Activated CD8-positive, alpha-beta memory T cell treated with anti-CD3 and anti-CD28 coated beads, Interleukin-2, amount 50 U/mL, for 1 hour (primary cell): ENCODE data around the gene HIBADH.

Experiments used
- DNase-seq: peaks from one replicate; pipeline ENCODE4 v3.0.0-alpha.2; 2020; ENCODE audit errors: extremely low read depth

Gene HIBADH

DNA sequence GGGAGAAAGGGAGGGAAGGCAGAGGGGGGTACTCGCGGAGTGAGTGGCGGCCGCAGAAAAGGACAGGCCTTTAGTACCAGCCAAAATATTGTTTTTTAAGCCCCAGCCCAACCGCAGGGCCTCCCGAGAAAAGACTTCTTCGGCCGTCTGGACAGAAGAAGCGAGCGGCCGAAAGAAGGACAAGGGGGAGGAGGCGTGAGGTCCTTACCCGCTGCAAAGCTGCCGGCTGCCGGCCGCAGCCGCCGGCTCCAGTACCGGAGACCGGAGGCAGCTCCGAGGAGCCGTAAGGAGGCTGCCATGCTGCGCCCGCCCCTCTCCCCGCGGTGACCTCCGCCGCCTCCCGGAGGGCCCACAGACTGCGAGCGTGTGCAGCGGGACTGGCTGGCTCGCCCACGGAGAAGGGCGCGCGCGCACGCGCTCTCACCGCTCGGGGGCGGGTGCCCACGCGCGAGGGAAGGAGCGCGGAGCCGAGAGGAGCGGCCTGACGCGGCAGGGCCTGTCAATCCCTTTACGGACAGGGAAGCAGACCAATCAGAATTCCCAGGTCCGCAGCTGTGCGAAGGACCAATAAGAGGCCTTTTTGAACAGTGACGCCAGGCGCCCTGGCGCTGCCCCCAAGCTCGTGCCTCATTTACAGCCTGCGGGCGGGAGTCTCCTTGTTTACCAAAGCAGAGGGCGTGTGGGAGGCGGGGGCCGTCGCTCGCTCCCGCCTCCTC is at the start of gene HIBADH:
TSS of gene HIBADH (minus strand) at position 394 of the 716 bp plus-strand sequence. CDS start at position 299, 95 bp downstream.
- DNase-seq = peak; percentile 90

DNA sequence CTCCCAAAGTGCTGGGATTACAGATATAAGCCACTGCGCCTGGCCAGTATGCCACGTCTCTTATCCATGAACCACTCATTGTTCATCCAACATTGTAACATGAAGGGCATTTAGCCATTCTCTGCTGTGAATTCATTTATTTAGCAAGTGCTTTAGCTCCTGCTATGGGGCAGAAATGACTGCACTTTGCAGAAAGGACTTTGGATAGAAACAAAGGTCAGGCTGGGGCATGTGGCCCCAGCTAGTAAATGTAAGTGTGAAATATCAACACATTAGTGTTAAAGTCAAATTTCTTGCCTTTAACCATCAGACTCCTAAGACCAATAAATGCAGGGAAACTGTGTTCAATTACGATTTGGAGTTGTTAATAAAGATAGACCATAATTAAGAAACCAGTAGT is 49.5 kb upstream of the HIBADH start:
- DNase-seq = no peak

DNA sequence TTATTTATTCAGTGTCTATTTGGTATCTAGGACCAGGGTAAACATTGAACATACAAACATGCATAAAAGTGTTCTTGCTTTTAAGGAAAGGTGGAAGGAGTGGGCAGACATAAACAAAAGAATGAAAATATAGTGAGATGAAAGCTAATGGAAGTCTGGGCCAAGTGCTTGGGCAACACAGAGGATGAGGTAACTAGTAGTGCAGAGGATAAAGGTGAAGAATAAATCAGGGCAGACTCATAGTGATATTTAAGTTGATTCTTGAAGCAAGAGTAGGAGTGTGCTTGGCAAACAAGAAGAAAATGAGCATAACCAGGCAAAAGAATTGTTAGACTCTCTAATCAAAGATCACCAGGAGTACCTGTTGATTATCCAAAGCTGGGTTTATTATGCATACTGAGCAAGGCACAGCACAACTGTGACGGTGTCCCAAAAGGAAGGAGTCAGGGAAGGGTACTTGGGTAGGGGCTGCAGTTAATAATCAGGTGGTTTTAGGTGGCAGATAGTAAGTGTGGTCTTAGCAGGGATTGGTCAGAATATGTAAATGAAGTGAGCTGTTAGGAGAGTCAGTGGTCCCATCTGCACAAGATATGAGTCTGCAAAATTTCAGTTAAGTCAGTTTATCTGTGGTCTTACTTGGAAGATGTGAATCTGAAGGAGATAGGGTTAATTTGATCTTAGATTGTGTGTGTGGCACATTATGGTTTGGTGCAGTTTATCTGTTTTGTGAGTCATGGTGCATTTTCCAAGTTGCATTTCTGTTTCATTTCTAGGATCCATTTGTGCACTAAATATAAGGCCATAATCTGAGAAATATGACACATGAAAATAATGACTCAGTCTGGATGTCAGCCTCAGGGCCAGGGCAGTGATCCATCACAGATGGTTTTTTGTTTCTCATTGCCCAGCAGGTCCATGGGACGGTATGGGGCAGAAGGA is 46.7 kb upstream of the HIBADH start:
- no peak for DNase-seq

DNA sequence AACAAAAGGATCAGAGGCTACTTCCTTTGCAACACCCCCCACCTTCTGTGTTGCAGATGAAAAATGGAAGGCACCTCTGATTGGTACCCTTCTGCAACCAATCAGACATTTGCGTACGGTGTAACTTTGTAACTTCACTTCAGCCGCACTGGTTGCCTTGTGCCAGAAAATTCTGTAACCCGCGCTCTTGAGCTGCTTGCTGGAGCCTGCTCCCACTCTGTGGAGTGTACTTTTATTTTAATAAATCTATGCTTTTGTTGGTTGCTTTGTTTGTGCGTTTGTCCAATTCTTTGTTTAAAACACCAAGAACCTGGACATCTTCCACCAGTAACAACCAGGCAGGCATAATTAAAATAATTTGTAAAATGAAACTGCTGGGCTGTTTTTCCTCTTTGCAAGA is 45.8 kb upstream of the HIBADH start:
- DNase-seq = no peak

DNA sequence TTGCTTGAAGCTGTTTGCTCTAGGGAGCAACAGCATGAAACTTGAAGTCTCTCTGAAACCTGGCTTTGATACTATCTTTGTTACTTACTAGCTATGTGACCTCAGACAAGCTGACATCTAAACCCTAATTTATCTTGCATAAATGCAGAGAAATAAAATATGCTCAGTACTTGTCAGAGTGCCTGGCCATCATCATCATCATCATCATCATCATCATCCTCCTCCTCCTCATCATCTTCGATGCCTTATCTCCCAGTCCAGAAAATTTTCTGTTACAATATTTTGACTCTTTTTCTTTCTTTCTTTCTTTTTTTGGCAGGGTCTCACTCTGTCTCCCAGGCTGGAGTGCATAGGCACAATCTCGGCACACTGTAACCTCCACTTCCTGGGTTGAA is 42.5 kb upstream of the HIBADH start:
- DNase-seq = no peak

DNA sequence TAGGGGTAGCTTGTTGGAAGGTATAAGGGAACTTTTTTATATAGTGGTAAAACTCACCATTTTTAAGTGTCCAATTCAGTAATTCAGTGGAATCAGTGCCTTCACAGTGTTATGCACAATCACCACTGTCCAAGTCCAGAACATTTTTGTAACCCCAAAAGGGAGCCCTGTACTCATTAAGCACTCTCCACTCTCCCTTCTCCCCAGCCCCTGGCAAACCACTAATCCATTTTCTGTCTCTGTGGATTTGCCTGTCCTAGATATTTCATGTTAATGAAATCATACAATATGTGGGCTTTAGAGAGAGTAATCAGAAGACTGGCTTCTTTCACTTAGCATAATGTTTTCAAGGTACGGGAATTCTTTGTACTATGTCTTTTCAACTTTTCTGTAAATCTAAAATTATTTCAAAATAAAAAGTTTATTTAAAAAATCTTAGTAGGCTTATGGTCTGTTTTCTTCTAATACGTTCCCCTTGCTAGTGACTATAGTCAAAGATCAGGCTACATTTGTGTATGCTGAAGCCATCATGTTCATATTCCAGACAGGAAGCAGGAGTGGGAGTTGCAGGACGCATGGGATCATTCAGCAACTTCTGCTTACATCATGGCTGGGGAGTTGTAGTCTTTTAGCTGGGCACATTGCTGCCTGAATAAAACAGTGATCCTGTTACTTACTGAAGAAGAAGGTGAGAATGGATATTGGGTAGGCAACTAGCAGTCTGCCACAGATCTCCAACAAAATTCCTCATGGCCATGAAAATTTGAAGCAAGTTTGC is 41.9 kb upstream of the HIBADH start:
- no peak for DNase-seq

DNA sequence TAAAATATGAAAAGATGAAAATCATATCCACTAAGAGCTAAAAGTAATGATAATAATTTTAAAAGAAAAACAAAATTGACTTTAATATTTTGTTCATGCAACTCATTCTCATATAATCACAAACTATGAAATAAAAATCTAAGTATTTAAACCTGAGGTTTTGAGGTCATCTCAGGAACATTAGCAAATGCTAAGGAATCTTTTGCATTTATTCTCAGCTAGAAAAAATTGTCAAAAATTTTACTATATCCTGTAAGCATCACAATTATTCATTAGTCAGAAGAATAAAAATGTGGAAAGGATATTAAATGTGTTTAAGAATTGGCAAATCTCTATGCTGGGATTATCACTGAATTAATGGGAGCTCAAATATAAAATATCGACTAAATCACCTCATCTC is 40.5 kb upstream of the HIBADH start:
- DNase-seq = no peak

DNA sequence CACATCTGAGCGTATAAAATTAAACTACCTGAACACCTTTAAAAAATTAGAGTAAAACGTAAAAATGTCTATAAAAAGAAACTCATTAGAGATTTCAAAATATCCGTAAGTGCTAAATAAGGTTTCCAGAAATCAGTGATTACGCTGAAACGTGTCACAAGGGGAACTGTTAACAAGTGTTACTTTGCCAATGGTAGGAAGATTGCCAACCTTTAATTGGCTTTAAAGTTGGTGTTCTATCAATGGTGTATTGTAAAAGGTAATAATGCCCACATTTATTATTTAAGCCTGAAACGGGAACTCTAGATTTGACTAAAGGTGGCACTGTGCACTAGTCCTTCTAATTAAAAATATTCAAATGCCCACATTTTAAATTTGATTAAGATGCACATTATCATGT is 37.8 kb upstream of the HIBADH start:
- DNase-seq = no peak

DNA sequence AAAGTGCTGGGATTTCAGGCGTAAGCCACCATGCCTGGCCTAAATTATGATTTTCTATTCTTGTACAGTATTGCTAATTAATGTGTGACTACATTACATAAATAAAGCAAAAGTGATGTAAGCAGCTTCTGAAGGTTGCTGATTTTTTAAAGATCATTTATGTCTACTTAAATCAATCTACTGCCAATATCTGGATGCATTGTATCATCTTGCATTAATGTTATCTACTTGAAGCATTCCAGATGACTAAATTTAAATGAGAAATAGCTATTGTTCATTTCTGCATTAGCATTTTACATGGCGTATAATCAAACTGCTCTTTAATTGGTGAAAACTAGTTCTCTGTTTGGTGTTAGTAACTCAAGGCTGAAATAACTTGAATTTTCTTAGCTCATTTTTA is 37.1 kb upstream of the HIBADH start:
- DNase-seq = no peak

DNA sequence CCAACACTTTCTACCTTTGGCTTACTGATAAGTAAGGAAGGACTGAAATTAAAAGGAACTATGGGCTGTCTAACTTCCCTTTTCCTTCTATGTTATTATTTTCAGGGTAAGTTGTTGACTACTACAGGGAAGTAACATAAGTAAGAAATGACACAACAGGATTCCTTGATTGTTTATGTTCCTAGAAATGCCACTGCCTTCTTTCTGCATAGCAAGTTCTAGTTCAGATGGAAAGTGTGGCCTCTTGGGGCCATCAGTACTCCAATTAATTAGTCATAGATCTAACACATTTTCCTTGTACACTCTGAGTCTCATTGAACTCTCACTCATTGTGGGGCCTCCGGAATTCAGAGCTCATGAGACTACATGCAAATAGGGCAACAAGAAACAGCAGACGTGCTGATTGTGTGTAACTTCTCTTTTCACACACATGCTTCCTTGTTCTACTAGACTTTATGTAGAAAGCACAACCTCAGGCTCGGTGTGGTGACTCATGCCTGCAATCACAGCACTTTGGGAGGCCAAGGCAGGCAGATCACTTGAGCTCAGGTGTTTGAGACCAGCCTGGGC is 35.3 kb upstream of the HIBADH start:
- DNase-seq = no peak

DNA sequence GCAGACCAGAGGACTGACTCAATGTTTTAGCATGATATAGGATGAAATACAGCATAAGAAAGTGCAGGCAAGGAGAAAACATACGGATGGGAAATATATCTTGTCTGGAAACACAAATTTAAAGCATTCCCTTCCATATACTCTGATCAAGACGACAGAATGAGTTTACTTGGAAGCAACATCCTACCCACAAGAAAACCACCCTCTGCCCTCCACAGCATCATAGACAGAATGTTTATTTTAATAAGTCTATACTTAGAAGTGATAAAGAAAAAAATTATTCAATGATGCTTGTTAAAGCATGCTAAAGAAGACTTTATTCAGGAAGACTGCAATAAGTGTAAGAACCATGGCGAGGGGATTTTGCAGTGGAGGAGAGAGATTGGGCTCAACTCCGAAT is 32.4 kb upstream of the HIBADH start:
- no peak for DNase-seq

DNA sequence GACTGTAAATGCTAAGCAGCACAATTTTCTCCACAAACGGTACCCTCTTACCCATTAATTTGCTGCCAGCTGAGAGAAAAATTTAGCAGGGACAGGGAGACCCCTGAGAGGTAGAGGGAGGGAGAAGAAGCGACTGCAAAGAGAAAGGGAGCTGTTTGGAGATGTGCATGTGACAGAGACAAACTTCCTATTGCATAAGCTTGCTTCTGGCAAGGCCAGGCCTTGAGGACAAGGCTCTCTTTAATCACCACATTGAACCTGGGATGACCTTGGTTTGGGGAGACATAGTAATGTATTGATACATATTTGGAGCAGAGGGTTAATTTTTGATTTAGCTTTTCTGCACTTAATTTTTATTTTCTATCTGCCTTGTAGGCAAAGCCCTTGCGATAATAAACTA is 31.1 kb upstream of the HIBADH start:
- DNase-seq = no peak

DNA sequence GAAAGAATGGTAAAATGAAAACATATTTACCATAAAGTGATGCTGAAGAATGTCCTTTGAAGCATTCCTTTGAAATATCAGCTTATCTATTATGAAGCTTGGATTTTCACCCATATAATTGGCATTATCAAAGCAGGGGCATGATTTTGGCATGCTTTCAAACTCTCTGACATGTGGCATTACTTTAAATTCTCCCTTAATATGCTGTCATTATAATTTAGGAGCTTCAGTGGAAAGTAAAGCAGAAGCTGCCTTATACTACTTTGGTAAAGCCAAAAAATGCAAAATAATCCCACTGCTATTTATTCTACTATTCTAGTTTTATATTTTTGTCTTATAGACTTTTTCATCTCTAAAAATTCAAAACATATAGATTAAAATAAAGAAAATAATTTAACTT is 28.0 kb upstream of the HIBADH start:
- DNase-seq = no peak

DNA sequence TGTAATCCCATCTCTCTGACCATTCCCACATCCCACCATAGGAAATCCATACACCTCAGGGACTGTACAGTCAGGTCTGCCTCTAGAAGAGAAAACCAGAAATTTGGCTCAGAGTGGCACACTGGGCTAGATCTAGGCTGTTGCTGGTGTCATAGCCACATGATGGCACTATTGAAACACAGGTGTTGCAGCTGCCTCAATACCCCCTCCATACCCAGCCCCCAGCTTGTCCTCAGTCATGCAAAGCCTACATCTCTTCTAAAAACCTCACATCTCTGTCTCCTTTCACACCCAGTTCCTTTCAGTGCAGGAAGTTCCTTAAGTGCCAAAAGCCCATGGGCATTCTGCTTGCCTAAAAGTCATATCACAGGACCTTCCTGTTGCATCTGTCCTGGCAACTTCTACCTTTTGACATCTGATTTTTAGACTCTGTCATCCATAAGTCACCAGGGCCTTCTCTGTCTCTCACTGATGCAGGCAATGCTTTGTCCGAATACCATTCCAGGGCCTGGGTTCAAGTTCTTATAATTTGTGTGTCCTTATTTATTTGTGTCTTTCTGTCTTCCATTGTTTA is 27.0 kb upstream of the HIBADH start:
- no peak for DNase-seq

DNA sequence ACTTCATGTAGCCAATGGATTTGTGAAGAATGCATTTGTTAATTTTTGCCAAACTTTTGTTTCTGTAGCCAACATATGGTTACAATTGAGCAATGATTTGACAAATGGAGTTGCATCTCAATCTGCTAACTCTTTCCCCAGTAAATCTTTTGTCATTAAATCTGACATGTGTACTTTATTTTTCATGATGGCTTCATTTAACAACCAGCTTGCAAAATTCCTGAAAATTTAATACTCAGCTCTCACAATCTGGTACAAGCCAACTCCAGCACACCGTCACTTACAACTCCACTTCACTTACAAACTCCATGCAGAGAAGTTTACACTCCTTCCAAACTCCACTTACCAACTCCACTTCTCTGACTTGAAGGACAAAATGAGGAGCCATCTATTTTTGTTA is 26.5 kb upstream of the HIBADH start:
- no peak for DNase-seq

DNA sequence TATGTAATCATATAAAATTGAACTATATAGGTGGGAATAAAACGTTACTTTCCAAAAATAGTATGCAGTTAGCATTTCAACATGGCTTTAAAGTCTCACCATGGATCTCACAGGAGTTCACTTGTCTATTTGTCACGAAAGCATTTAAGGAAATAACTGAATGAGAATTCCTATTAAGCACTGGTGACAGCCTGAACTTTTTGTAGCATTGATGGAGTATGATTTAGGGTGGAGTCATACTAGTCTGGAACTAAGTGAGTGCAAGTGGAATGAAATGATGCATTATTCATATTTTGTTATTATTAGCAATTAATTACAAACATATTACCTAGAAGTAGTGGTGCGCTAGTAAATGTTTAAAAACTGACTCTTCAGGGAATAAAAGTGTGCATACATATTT is 26.0 kb upstream of the HIBADH start:
- DNase-seq = no peak

DNA sequence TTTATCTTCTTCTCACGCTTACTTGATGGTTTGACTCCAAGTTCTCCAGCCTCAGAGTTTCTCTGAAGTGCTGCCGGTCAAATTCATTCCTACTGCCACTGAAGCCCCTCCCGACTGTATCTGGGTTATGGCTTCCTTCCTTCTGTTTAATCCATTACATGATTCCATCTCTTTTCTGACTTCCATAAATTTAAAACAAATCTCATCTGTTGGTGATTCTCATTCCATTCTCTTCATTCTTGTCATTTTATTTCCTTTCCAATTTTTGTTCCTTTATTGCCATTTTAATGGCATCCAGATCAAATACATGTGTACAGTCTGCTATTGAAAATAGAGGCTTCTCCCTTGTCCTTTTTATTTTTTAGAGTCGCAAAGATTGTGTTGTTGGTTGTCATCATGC is 25.4 kb upstream of the HIBADH start:
- DNase-seq = no peak

DNA sequence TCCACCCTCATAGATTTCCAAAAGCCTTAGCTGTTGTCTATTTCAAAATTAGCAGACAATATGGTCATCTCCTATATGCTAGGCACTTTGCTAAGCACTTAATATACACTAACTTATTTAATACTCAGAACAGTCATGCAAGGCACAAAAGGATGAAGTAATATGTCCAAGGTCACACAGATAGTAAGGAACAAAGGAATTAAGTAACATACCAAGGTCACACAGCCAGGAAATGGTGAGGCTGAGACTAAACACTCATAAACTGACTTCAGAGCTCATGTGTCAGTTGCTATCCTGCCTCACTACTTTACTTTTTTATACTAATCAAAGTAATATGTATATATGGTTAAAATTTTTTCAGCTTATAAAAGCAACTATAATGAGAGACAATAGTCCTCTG is 23.6 kb upstream of the HIBADH start:
- DNase-seq = no peak

DNA sequence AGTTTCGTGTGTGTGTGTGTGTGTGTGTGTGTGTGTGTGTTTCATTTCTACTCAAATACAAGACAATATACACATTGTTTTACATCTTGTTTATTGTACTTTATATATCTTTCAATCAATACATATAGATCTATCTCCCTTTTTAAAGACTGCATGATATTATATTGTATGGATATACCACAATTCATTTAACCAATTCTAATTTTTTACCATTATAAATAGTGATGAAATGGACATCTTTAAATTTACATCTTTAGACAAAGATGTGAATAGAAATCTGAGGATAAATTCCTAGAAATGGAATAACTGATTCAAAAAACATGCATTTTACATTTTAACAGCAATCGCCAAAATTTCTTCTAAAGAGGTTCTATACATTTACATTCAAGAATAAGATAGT is 23.2 kb upstream of the HIBADH start:
- no peak for DNase-seq

DNA sequence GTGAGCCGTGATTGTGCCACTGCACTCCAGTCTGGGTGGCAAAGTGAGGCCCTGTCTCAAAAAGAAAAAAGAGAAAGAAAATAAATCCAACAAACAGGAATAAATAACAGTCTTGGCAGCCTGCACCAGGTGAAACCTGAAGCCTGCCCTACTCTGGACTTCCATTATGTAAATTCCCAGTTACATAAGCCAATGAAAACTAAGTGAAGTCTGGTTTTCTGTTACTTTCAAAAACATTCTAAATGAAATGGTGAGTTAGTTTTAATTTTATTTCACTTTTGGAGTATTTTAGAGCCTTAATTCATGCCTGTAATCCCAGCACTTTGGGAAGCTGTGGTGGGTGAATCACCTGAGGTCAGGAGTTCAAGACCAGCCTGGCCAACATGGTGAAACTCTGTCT is 22.5 kb upstream of the HIBADH start:
- no peak for DNase-seq

DNA sequence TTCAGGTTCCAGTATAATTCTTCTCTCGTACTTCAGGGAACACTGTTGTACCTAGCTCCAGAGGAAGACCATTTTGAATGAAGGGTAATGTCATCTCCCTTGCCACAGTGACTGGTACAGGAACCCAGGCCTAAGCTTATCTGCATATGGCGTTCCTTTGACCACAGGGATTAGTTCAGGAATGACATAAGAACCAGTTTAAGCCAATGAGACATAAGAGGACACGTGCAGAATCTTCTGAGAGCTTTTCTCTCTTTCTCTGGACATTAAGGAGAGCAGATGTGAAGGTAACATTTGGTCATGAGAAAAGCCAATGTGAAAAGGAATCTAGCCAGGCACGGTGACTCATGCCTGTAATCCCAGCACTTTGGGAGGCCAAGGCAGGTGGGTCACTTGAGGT is 21.8 kb upstream of the HIBADH start:
- no peak for DNase-seq

DNA sequence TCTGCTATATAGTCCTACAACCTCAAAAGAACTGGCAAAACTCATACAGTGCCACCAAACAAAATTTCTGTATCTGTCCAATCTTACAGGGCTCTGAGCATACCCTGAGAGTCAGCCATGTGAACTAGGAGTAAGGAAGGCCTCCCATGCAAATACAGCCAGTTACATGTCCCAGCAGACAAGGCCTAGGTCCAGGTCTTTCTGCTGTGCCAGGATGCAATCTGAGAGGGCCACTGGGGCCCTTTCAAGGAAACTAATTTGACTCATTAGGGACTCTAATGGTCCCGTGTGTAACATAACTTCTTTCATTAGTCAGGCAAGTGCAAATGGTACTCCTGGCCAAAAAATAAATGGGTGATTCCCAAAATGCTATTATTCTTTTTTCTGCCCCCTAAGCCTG is 17.9 kb upstream of the HIBADH start:
- no peak for DNase-seq
